NK-92 treated with Interleukin-12 subunit alpha and Interleukin-12 subunit beta, amount 100 ng/mL, for 24 hours (cell line): ENCODE measurements around the gene CASTOR2.
"Not testable (repeated sequence)": the region's sequence is repeated elsewhere in the genome, so short reads cannot be mapped to it uniquely, and the experiment has no call there.

ENCODE experiments used
- DNase-seq: peaks from one replicate; lab custom pipeline; 2025; lab: John Stamatoyannopoulos, UW

CASTOR2 gene

GRCh38 chr7:74964511-74965119 lies at the start of gene CASTOR2:
Gene CASTOR2, plus strand, starts transcription at chr7:74964705. Its CDS starts 281 bp downstream, at chr7:74964986.
- peak; percentile 59 for DNase-seq

GRCh38 chr7:74922321-74922890 lies 42.1 kb upstream of the CASTOR2 start:
- DNase-seq, result not testable (repeated sequence)

- DNase-seq, result not testable (repeated sequence)
Observed at GRCh38 chr7:74923644-74924043, 40.9 kb upstream of the CASTOR2 start.

- not testable (repeated sequence) for DNase-seq
Observed at GRCh38 chr7:74926968-74927367, 37.5 kb upstream of the CASTOR2 start.

- not testable (repeated sequence) for DNase-seq
Observed at GRCh38 chr7:74931563-74932328, 32.8 kb upstream of the CASTOR2 start.

- DNase-seq, result not testable (repeated sequence)
Observed at GRCh38 chr7:74939429-74939828, 25.1 kb upstream of the CASTOR2 start.

- not testable (repeated sequence) for DNase-seq
Observed at GRCh38 chr7:74941302-74942069, 23.0 kb upstream of the CASTOR2 start.

GRCh38 chr7:74943923-74944322 lies 20.6 kb upstream of the CASTOR2 start:
- DNase-seq, result not testable (repeated sequence)

GRCh38 chr7:74947741-74948140 lies 16.8 kb upstream of the CASTOR2 start:
- DNase-seq, result not testable (repeated sequence)

GRCh38 chr7:74953774-74954173 lies 10.7 kb upstream of the CASTOR2 start:
- DNase-seq, result not testable (repeated sequence)

- DNase-seq, result not testable (repeated sequence)
Observed at GRCh38 chr7:74958328-74958727, 6.2 kb upstream of the CASTOR2 start.

- not testable (repeated sequence) for DNase-seq
Observed at GRCh38 chr7:74963704-74964510, 598 bp upstream of the CASTOR2 start.

GRCh38 chr7:74966208-74966854 lies 1.8 kb downstream of the CASTOR2 start:
- not testable (repeated sequence) for DNase-seq

- not testable (repeated sequence) for DNase-seq
Observed at GRCh38 chr7:74966909-74967308, 2.4 kb downstream of the CASTOR2 start.

- not testable (repeated sequence) for DNase-seq
Observed at GRCh38 chr7:74971431-74971830, 6.9 kb downstream of the CASTOR2 start.

GRCh38 chr7:74972377-74972776 lies 7.9 kb downstream of the CASTOR2 start:
- DNase-seq, result not testable (repeated sequence)

- DNase-seq, result not testable (repeated sequence)
Observed at GRCh38 chr7:74975959-74976358, 11.5 kb downstream of the CASTOR2 start.

GRCh38 chr7:74977523-74977922 lies 13.0 kb downstream of the CASTOR2 start:
- DNase-seq, result not testable (repeated sequence)

- DNase-seq, result not testable (repeated sequence)
Observed at GRCh38 chr7:74988436-74988835, 23.9 kb downstream of the CASTOR2 start.

- no peak for DNase-seq
Observed at GRCh38 chr7:74993121-74993520, 28.6 kb downstream of the CASTOR2 start.
